HEK293 (cell line): ENCODE measurements around the gene CIDEA.

Experiments used
- REST ChIP-seq: fragments of 450-650 bp; formaldehyde crosslinking; IDR thresholded peaks from 2 replicates; pipeline ENCODE4 v1.5.1; 2016; ENCODE audit warnings: missing biosample characterization, missing genetic modification characterization
- ZNF514 ChIP-seq: fragments of 450-650 bp; formaldehyde crosslinking; IDR thresholded peaks from 2 replicates; pipeline ENCODE4 v1.5.1; 2016; ENCODE audit warnings: missing biosample characterization, missing genetic modification characterization
- ZNF600 ChIP-seq: fragments of 450-650 bp; formaldehyde crosslinking; IDR thresholded peaks from 2 replicates; pipeline ENCODE4 v1.5.1; 2016; ENCODE audit warnings: missing biosample characterization, missing genetic modification characterization
- ZSCAN5A ChIP-seq: fragments of 450-650 bp; formaldehyde crosslinking; IDR thresholded peaks from 2 replicates; pipeline ENCODE4 v1.5.1; 2016; ENCODE audit warnings: missing biosample characterization, missing genetic modification characterization

- no peak for TF ChIP-seq ZSCAN5A (tag by site-specific recombination)
- TF ChIP-seq REST (tag by site-specific recombination): no peak
- no peak for TF ChIP-seq ZNF514 (tag by site-specific recombination)
- TF ChIP-seq ZNF600: no peak
Observed at GRCh38 chr18:12291690-12292089, 37.5 kb downstream of the CIDEA start.
